CD14-positive monocyte (primary cell): ENCODE results near the gene PLEKHA7. TPM values are rescaled to one million over a fixed set of nuclear protein-coding genes. Genes with fewer than 3 reads are reported as not detected.

Source experiments
- DNase-seq, 3 donors: peaks; one replicate each; pipeline ENCODE4 v3.0.0-alpha.2; 2011 to 2022
- H2AFZ ChIP-seq: 2 replicates; pipeline ENCODE4 v1.6.0; 2012; ENCODE audit warnings: mild to moderate bottlenecking, low read depth, low read length, inconsistent platforms; ENCODE audit not compliant: insufficient read depth, poor library complexity, severe bottlenecking
- H3K27ac ChIP-seq, 2 donors: 1 replicate in 1 of 2; 2 replicates in 1 of 2; pipeline ENCODE4 v1.5.1; 2012 to 2013; ENCODE audit warnings: low read length in 2 of 2, control low read depth in 1 of 2, inconsistent platforms in 1 of 2, low read depth in 1 of 2, mild to moderate bottlenecking in 1 of 2
- H3K27me3 ChIP-seq, 2 donors: one replicate each; pipeline versions ENCODE4 v1.6.0 to v1.6.1; 2011 to 2013; ENCODE audit warnings: low read length in 2 of 2; ENCODE audit not compliant: control insufficient read depth in 2 of 2, insufficient read depth in 2 of 2
- H3K36me3 ChIP-seq, 2 donors: replicated peaks in 1 of 2; 1 replicate in 1 of 2; 2 replicates in 1 of 2; pipeline versions ENCODE4 v1.5.1 to v1.6.1; 2012 to 2013; ENCODE audit warnings: low read length in 2 of 2, control low read depth in 1 of 2, inconsistent platforms in 1 of 2, mild to moderate bottlenecking in 1 of 2; ENCODE audit not compliant: insufficient read depth in 2 of 2, control insufficient read depth in 1 of 2
- H3K4me1 ChIP-seq, 2 donors: 1 replicate in 1 of 2; 2 replicates in 1 of 2; pipeline versions ENCODE4 v1.5.1 to v1.6.1; 2012 to 2013; ENCODE audit warnings: low read length in 2 of 2, control low read depth in 1 of 2, inconsistent platforms in 1 of 2, mild to moderate bottlenecking in 1 of 2, moderate library complexity in 1 of 2; ENCODE audit not compliant: insufficient read depth in 2 of 2, control insufficient read depth in 1 of 2
- H3K4me2 ChIP-seq: replicated peaks from 2 replicates; pipeline ENCODE3; 2012; ENCODE audit warnings: low read length, moderate library complexity, mild to moderate bottlenecking; ENCODE audit not compliant: poor library complexity, severe bottlenecking; ENCODE audit errors: extremely low read depth
- H3K4me3 ChIP-seq, 3 experiments: fragments of 200-600 bp in 1 of 3; sonication (generic) in 1 of 3; replicated peaks in 1 of 3; 1 replicate in 2 of 3; 2 replicates in 1 of 3; pipeline ENCODE4 v1.5.1; 2011 to 2013; ENCODE audit warnings: low read length in 3 of 3, mild to moderate bottlenecking in 3 of 3, control low read depth in 2 of 3, low read depth in 2 of 3, inconsistent platforms in 1 of 3, moderate library complexity in 1 of 3
- H3K79me2 ChIP-seq: 2 replicates; pipeline ENCODE4 v1.6.0; 2012; ENCODE audit warnings: mild to moderate bottlenecking, control low read depth, inconsistent platforms, low read length, moderate library complexity; ENCODE audit not compliant: insufficient read depth
- H3K9ac ChIP-seq: 2 replicates; pipeline ENCODE4 v1.6.0; 2017; ENCODE audit warnings: low read length, mild to moderate bottlenecking; ENCODE audit not compliant: insufficient read depth, poor library complexity, severe bottlenecking
- H3K9me3 ChIP-seq, 2 donors: replicated peaks in 1 of 2; 1 replicate in 1 of 2; 2 replicates in 1 of 2; pipeline versions ENCODE4 v1.5.1 to v1.6.1; 2012 to 2013; ENCODE audit warnings: low read length in 2 of 2, control low read depth in 1 of 2; ENCODE audit not compliant: control insufficient read depth in 1 of 2, insufficient read depth in 1 of 2
- H4K20me1 ChIP-seq: 2 replicates; pipeline ENCODE4 v1.6.0; 2012; ENCODE audit warnings: mild to moderate bottlenecking, low read length, control low read depth, moderate library complexity; ENCODE audit not compliant: insufficient read depth
- H3K27ac Mint-ChIP-seq, 7 donors: one replicate each; pipeline ENCODE4 v1.8.0; 2020; ENCODE audit warnings: mild to moderate bottlenecking in 7 of 7, mixed read lengths in 7 of 7, moderate library complexity in 6 of 7, inconsistent platforms in 2 of 7
- H3K27me3 Mint-ChIP-seq, 3 donors: one replicate each; pipeline ENCODE4 v1.8.0; 2021 to 2022; ENCODE audit warnings: low read depth in 3 of 3, mild to moderate bottlenecking in 3 of 3, mixed read lengths in 3 of 3, moderate library complexity in 3 of 3, inconsistent platforms in 1 of 3
- H3K36me3 Mint-ChIP-seq, 2 donors: one replicate each; pipeline ENCODE4 v1.8.0; 2020; ENCODE audit warnings: mixed read lengths in 2 of 2, inconsistent platforms in 1 of 2, mild to moderate bottlenecking in 1 of 2
- H3K4me1 Mint-ChIP-seq: one replicate; pipeline ENCODE4 v1.8.0; 2020; ENCODE audit warnings: mild to moderate bottlenecking, mixed read lengths
- H3K4me3 Mint-ChIP-seq, 2 donors: one replicate each; pipeline ENCODE4 v1.8.0; 2020; ENCODE audit warnings: mild to moderate bottlenecking in 2 of 2, mixed read lengths in 2 of 2, moderate library complexity in 1 of 2
- H3K9me3 Mint-ChIP-seq, 7 donors: one replicate each; pipeline ENCODE4 v1.8.0; 2020 to 2022; ENCODE audit warnings: mixed read lengths in 7 of 7, mild to moderate bottlenecking in 6 of 7, moderate library complexity in 6 of 7, inconsistent platforms in 2 of 7
- WGBS: methylation state at CpG from one replicate; pipeline ENCODE4 v1.1.5; 2013; ENCODE audit warnings: missing lambda C conversion rate; ENCODE audit not compliant: insufficient coverage; 5-methylcytosine and 5-hydroxymethylcytosine counted together
- intact Hi-C, 2 donors: fragments of 100-400 bp; cut with micrococcal nuclease; formaldehyde crosslinking; loops; one replicate each; pipeline versions ENCODE4 v1.15.0 to v1.15.1; 2023
- polyA plus RNA-seq, 3 donors: library from polyadenylated mRNA; depleted of rRNA in 1 of 3; unstranded in 2 of 3; stranded (reverse) in 1 of 3; fragments of 300-500 nt in 2 of 3; fragments of >200 nt in 1 of 3; fragmentation: Illumina TruSeq in 2 of 3; gene quantifications; 1 replicate in 2 of 3; 2 replicates in 1 of 3; pipeline ENCODE4 v1.2.3, GENCODE V29; 2012 to 2021
- TF ChIP-seq, protein P1 (sequence below): fragments of 200-600 bp; IDR thresholded peaks from one replicate; pipeline ENCODE4 v1.8.0; 2022; ENCODE audit warnings: antibody characterized with exemption, mild to moderate bottlenecking

Gene PLEKHA7
- polyA plus RNA-seq, 3 donors = 0.05 to 0.92 (median 0.22) TPM

GRCh38 chr11:17005646-17006045, 8.6 kb downstream of the PLEKHA7 start:
- Histone ChIP-seq H3K27me3 (peaks cover 0 to 5% of the 10 kb centered on the region in 2 donors), H3K36me3 (no peaks in the 10 kb centered on the region), H3K27ac (no peak overlapping the region), H3K4me1 (no peaks in the 10 kb centered on the region), H3K4me2 (no peak overlapping the region), H2AFZ (no peak overlapping the region), H4K20me1 (no peaks in the 10 kb centered on the region), H3K4me3 (no peak overlapping the region), H3K9ac (no peak overlapping the region), H3K9me3 (no peaks in the 10 kb centered on the region), H3K79me2 (no peaks in the 10 kb centered on the region)
- H3K4me3 Mint-ChIP-seq = no peak overlapping the region
- no peak for DNase-seq
- H3K4me1 Mint-ChIP-seq = no peaks in the 10 kb centered on the region
- H3K27ac Mint-ChIP-seq = no peak overlapping the region
- WGBS = no CpG with 5 or more reads among the region's 3 CpGs
- peaks cover 0 to 1% (median 0%) of the 10 kb centered on the region in 7 donors for H3K9me3 Mint-ChIP-seq
- H3K36me3 Mint-ChIP-seq = no peaks in the 10 kb centered on the region
- H3K27me3 Mint-ChIP-seq = peaks cover 0 to 5% (median 3%) of the 10 kb centered on the region in 3 donors
- TF ChIP-seq, protein P1, sequence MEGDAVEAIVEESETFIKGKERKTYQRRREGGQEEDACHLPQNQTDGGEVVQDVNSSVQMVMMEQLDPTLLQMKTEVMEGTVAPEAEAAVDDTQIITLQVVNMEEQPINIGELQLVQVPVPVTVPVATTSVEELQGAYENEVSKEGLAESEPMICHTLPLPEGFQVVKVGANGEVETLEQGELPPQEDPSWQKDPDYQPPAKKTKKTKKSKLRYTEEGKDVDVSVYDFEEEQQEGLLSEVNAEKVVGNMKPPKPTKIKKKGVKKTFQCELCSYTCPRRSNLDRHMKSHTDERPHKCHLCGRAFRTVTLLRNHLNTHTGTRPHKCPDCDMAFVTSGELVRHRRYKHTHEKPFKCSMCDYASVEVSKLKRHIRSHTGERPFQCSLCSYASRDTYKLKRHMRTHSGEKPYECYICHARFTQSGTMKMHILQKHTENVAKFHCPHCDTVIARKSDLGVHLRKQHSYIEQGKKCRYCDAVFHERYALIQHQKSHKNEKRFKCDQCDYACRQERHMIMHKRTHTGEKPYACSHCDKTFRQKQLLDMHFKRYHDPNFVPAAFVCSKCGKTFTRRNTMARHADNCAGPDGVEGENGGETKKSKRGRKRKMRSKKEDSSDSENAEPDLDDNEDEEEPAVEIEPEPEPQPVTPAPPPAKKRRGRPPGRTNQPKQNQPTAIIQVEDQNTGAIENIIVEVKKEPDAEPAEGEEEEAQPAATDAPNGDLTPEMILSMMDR = no peak
- intact Hi-C loops = no loop called here

GRCh38 chr11:17004486-17005148, 9.6 kb downstream of the PLEKHA7 start:
- H3K4me1 ChIP-seq = no peaks in the 10 kb centered on the region
- no peaks in the 10 kb centered on the region for H3K36me3 ChIP-seq
- H2AFZ ChIP-seq = no peak overlapping the region
- TF ChIP-seq, protein P1 = no peak
- H3K27me3 Mint-ChIP-seq = peaks cover 0 to 3% (median 1%) of the 10 kb centered on the region in 3 donors
- peaks cover 0 to 2% of the 10 kb centered on the region in 2 donors for H3K27me3 ChIP-seq
- H3K9me3 Mint-ChIP-seq = peaks cover 0 to 1% (median 0%) of the 10 kb centered on the region in 7 donors
- no peak overlapping the region for H3K4me3 ChIP-seq
- H3K27ac Mint-ChIP-seq = no peak overlapping the region
- H3K27ac ChIP-seq = no peak overlapping the region
- H3K79me2 ChIP-seq = no peaks in the 10 kb centered on the region
- intact Hi-C loops = no loop called here
- no peaks in the 10 kb centered on the region for H3K9me3 ChIP-seq
- no peak for DNase-seq
- no peak overlapping the region for H3K4me2 ChIP-seq
- WGBS = 98% methylated on average over 4 of the region's 7 CpGs
- no peak overlapping the region for H3K9ac ChIP-seq
- H3K4me3 Mint-ChIP-seq = no peak overlapping the region
- no peaks in the 10 kb centered on the region for H3K4me1 Mint-ChIP-seq
- no peaks in the 10 kb centered on the region for H3K36me3 Mint-ChIP-seq
- no peaks in the 10 kb centered on the region for H4K20me1 ChIP-seq
